ENCODE data around the gene ERBB3.
A peak's percentile ranks its signal among the peaks of the same experiment; 100 is the strongest.

ERBB3 gene

GRCh38 chr12:56080556-56081138 lies 682 bp downstream of the ERBB3 start:
- in situ Hi-C loops (cut with HindIII; ENCODE audit: low sequenced_read_pairs) = no loop called here
- no peak for TF ChIP-seq CTCF (IDR thresholded peaks at IDR 0.05; ENCODE audit: low read depth, low read length, missing control alignments)
- H3K4me3 ChIP-seq (ENCODE audit: low read depth, low read length) = peak overlapping the region; percentile 52
- no peak for DNase-seq (ENCODE audit: low read depth)

GRCh38 chr12:56081393-56082347 lies 1.7 kb downstream of the ERBB3 start:
- no peak overlapping the region for H3K4me3 ChIP-seq (ENCODE audit: low read depth, low read length)
- DNase-seq (ENCODE audit: low read depth) = no peak
- in situ Hi-C loops (cut with HindIII; ENCODE audit: low sequenced_read_pairs) = no loop called here
- no peak for TF ChIP-seq CTCF (IDR thresholded peaks at IDR 0.05; ENCODE audit: low read depth, low read length, missing control alignments)

- in situ Hi-C loops (cut with HindIII; ENCODE audit: low sequenced_read_pairs) = no loop called here
- no peak for TF ChIP-seq CTCF (IDR thresholded peaks at IDR 0.05; ENCODE audit: low read depth, low read length, missing control alignments)
- DNase-seq (ENCODE audit: low read depth) = no peak
- H3K4me3 ChIP-seq (ENCODE audit: low read depth, low read length) = no peak overlapping the region
Observed at GRCh38 chr12:56082382-56082781, 2.4 kb downstream of the ERBB3 start.

GRCh38 chr12:56082967-56083366 lies 3.0 kb downstream of the ERBB3 start:
- no peak for TF ChIP-seq CTCF (IDR thresholded peaks at IDR 0.05; ENCODE audit: low read depth, low read length, missing control alignments)
- DNase-seq (ENCODE audit: low read depth) = no peak
- in situ Hi-C loops (cut with HindIII; ENCODE audit: low sequenced_read_pairs) = no loop called here
- H3K4me3 ChIP-seq (ENCODE audit: low read depth, low read length) = no peak overlapping the region

GRCh38 chr12:56084958-56085543 lies 5.1 kb downstream of the ERBB3 start:
- H3K4me3 ChIP-seq (ENCODE audit: low read depth, low read length) = no peak overlapping the region
- in situ Hi-C loops (cut with HindIII; ENCODE audit: low sequenced_read_pairs) = no loop called here
- TF ChIP-seq CTCF (IDR thresholded peaks at IDR 0.05; ENCODE audit: low read depth, low read length, missing control alignments) = peak; percentile 35
- no peak for DNase-seq (ENCODE audit: low read depth)

GRCh38 chr12:56086096-56086495 lies 6.1 kb downstream of the ERBB3 start:
- no peak for DNase-seq (ENCODE audit: low read depth)
- H3K4me3 ChIP-seq (ENCODE audit: low read depth, low read length) = no peak overlapping the region
- no peak for TF ChIP-seq CTCF (IDR thresholded peaks at IDR 0.05; ENCODE audit: low read depth, low read length, missing control alignments)
- in situ Hi-C loops (cut with HindIII; ENCODE audit: low sequenced_read_pairs) = no loop called here
